ENCODE data around the gene ATM.
"Not testable (repeated sequence)": the region's sequence is repeated elsewhere in the genome, so short reads cannot be mapped to it uniquely, and the experiment has no call there.

The ATM gene

GRCh38 chr11:108417551-108417950 lies 194.7 kb downstream of the ATM start:
- not testable (repeated sequence) for H3K9me2 ChIP-seq (replicated peaks; ENCODE audit: low read depth, low read length); H2AFZ ChIP-seq (ENCODE audit: low read length); H3F3A ChIP-seq (ENCODE audit: low read depth); H3K4me3 ChIP-seq (ENCODE audit: low read length, poor library complexity, severe bottlenecking); H3K9ac ChIP-seq (ENCODE audit: low read depth, low read length, poor library complexity, severe bottlenecking); H3K79me2 ChIP-seq (ENCODE audit: insufficient read depth, low read length); H3K27me3 ChIP-seq (ENCODE audit: insufficient read depth, low read length, poor library complexity, severe bottlenecking); H3K4me1 ChIP-seq (ENCODE audit: insufficient read depth, low read length, poor library complexity, severe bottlenecking); H3K4me2 ChIP-seq (ENCODE audit: low read depth, low read length, poor library complexity, severe bottlenecking); H4K20me1 ChIP-seq (ENCODE audit: insufficient read depth, low read length, poor library complexity, severe bottlenecking); H3K9me3 ChIP-seq (ENCODE audit: insufficient read depth, low read depth, low read length); H3K36me3 ChIP-seq (ENCODE audit: insufficient read depth, low read length)
- peak; percentile 50 for TF ChIP-seq CTCF (conservative IDR thresholded peaks at IDR 0.05; ENCODE audit: low read length)

Data from Loucy (cell line).